GM12872 (cell line): Measurements from ENCODE around the gene DMXL2.

ENCODE experiments used
- TF ChIP-seq, protein P1 (sequence below): IDR thresholded peaks from 3 replicates; pipeline ENCODE4 v1.5.1; 2011; ENCODE audit warnings: low read depth, mild to moderate bottlenecking, low read length, moderate library complexity; ENCODE audit not compliant: insufficient read depth

Gene DMXL2

DNA sequence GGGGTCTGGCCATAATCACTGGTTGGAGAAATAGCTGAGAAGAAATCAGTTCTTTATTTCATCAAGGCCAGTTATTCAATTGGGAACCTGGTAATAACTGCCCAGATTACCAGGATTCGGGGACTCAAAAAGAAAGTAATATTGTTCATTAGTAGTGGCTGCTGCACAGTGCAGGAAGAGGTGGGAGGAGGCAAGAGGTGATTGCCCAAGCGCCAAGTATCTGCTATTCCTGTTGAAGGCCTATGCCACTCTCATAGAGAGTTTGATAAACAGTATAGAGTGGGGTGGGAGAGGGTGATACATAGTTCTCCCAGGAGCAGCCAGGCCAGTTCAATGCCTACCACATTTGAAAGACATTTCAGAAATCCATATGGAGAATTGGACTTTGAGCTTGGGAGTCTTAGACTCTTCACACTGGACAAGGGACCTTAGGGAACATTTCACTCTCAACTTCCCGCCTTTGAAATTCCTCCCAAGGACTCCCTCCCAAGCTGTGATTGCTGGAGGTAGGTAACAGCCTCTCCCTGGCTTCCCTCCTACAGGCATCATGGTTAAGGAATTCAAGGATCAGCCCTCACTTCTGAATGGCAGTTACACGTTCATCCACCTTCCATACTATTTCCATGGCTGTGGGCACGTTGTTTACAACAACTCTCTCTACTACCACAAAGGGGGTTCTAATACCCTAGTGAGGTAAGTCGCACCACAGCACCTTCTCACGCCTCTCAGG lies 221.4 kb downstream of the DMXL2 start:
- TF ChIP-seq, protein P1, sequence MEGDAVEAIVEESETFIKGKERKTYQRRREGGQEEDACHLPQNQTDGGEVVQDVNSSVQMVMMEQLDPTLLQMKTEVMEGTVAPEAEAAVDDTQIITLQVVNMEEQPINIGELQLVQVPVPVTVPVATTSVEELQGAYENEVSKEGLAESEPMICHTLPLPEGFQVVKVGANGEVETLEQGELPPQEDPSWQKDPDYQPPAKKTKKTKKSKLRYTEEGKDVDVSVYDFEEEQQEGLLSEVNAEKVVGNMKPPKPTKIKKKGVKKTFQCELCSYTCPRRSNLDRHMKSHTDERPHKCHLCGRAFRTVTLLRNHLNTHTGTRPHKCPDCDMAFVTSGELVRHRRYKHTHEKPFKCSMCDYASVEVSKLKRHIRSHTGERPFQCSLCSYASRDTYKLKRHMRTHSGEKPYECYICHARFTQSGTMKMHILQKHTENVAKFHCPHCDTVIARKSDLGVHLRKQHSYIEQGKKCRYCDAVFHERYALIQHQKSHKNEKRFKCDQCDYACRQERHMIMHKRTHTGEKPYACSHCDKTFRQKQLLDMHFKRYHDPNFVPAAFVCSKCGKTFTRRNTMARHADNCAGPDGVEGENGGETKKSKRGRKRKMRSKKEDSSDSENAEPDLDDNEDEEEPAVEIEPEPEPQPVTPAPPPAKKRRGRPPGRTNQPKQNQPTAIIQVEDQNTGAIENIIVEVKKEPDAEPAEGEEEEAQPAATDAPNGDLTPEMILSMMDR = no peak

DNA sequence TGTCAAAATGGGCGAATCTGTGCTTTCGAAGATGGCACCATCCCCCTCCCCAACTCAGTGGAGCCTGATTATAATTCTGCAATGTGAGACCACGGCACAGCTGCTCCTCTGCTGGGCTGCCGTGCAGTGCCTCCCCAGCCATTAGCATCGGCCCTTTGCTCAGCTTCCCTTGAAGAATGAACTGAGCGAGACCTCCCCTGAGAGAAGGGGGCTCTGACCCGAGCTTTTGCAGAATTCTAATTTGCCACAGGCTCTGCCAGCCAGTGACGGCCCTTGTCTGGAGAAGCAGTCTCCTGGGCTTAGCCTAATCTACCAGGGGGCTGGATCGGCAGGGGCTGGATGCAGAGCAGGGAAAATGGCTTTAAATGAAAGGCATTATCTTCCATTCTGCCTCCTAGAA lies 223.9 kb downstream of the DMXL2 start:
- TF ChIP-seq, protein P1 = no peak
